GM18511 (cell line): ENCODE measurements around the gene MAP4K3.
"Not testable (repeated sequence)": the region's sequence is repeated elsewhere in the genome, so short reads cannot be mapped to it uniquely, and the experiment has no call there.

Source experiments
- ATAC-seq: cut with Tn5 transposase; IDR thresholded peaks from one replicate; pipeline ENCODE4 v1.9.1; 2021; ENCODE audit warnings: mild to moderate bottlenecking, moderate library complexity; ENCODE audit not compliant: unreplicated experiment

Gene MAP4K3

GRCh38 chr2:39244963-39245625, 192.0 kb downstream of the MAP4K3 start:
- peak; percentile 50 for ATAC-seq

DNA sequence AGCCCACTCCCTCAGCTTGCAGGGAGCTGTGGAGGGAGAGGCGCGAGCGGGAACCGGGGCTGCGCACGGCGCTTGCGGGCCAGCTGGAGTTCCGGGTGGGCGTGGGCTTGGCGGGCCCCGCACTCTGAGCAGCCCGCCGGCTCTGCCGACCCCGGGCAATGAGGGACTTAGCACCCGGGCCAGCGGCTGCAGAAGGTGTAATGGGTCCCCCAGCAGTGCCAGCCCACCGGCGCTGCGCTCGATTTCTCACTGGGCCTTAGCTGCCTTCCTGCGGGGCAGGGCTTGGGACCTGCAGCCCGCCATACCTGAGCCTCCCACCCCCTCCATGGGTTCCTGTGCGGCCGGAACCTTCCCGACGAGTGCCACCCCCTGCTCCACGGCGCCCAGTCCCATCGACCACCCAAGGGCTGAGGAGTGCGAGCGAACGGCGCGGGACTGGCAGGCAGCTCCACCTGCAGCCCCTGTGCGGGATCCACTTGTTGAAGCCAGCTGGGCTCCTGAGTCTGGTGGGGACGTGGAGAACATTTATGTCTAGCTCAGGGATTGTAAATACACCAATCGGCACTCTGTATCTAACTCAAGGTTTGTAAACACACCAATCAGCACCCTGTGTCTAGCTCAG, 192.7 kb downstream of the MAP4K3 start:
- not testable (repeated sequence) for ATAC-seq

DNA sequence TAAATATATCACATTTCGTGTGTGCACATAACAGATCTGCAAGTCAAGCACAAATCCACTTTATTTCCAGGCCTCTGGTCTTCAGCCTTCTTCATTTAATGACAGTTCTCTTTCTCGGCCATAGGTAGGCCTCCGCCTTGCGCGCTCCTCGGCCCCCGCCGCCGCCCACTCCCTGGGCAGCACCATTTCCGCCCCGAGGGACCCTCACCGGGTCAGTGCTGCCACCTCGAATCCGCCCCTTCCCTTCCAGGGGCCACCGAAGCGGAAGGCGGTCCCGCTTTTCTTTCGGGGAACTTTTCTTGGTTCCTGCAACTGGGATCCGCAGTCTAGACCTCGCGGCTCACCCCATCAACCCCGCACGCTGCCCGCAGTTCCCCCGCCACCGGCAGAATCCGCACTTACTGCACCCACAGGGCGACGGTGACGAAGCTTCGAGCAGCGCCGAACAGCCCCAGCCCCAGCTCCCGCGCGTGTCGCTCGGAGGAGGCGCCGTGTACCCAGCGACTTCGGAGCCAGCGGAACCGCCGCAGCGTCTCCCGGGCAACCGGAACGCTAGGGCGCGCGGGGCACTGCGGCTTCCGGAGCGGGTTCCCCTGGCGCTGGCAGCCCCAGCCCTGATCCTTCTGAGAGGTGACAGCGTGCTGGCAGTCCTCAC, 193.5 kb downstream of the MAP4K3 start, which contains the start of gene CDKL4:
CDKL4 (minus strand) TSS at position 502 of the 655 bp plus-strand sequence.
- ATAC-seq, result no peak

- ATAC-seq, result no peak
Measured at GRCh38 chr2:39241588-39241987, 195.5 kb downstream of the MAP4K3 start.

DNA sequence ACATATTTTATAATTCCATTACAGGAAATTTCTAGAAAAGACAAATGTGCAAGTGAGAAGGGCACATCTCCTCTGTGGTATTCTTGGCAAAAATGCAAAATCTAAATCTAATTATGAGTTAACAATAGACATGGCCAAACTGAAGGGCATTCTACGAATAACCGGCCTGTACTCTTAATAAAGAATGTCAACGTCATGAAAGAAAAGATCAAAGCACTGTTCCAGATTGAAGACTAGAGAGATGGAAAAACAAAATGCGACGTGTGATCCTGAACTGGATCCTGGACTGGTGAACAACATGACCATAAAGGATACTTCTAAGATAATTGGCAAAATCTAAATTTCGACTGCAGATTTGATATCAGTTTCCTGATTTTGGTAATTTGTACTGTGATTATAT, 196.3 kb downstream of the MAP4K3 start:
- no peak for ATAC-seq

- ATAC-seq, result no peak
Measured at GRCh38 chr2:39234754-39235153, 202.3 kb downstream of the MAP4K3 start.

- no peak for ATAC-seq
Measured at GRCh38 chr2:39232141-39232540, 204.9 kb downstream of the MAP4K3 start.

GRCh38 chr2:39228413-39229209, 208.5 kb downstream of the MAP4K3 start:
- ATAC-seq, result peak; percentile 35

DNA sequence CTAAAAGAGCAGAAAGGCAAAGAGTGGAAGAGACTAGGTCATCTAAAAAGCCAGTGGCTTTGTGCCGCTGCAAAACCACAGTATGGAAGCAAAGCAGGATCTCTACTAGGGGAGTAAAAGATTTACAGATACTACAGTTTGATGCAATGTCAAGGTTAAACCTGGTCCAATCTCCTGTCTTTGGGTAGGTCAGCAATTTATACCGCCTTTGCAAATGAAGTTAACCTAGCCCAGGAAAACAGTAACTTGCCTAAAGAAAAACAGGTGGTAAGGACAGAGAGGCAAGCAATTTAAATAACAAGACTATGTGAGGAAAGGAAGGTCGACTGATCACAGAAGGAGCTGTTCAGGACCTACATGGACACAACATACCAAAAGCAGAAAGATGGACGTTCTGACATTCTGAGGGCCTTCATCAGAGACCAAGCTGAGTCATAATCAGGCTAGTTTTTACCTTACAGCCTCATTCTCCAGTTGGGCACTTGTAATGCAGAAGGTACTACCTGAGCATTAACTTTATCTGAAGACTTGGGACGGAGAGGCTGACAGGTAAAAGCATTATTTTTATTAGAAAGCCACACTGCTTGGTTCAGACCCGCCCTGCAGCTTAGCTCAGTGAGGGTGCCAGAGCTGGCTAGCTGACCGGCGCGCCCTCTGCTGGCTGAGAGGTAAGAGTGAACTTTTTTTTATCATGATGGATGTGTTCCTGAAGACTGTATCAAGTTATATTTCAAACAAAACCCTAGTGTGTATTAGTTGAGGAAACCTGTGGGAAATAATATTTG, 209.3 kb downstream of the MAP4K3 start:
- peak; percentile 81 for ATAC-seq

- no peak for ATAC-seq
Measured at GRCh38 chr2:39225567-39225966, 211.5 kb downstream of the MAP4K3 start.

DNA sequence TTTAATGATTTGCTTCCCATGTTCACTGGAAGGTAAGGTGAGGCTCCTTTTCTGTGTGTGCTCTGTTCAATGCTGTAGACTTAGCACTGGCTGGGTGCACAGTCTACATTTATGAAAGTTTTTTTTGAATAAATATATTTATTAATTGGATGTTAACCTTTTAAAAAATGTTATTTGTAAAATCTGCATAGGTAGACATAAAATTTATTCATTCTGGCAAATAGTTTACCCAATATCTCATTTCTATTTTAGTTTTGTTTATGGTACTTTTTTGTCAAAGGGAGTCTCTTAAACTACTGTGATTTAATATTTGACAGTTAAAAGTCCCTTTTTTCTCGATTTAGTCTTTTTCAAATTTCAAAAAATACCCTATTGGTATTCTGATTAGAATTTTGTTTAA, 213.2 kb downstream of the MAP4K3 start:
- ATAC-seq, result no peak

DNA sequence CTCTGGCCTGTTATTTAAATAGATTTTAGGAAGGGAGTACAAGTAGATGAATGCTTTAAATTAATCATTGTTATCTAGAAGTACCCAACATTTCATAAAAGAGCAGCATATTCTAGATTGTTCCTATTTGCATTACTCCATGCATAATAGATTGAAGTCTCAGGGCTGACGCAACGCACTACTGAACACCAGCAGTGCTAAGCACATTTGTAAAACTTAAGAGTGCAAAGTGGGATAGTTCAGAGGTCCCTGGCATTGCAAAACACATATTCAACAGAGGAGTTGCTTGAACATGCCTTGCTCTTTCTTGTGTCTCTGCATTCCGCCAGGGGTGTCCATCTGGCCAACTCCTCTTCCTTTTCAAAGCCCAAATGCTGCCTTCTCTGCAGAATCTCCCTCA, 215.6 kb downstream of the MAP4K3 start:
- ATAC-seq, result no peak

DNA sequence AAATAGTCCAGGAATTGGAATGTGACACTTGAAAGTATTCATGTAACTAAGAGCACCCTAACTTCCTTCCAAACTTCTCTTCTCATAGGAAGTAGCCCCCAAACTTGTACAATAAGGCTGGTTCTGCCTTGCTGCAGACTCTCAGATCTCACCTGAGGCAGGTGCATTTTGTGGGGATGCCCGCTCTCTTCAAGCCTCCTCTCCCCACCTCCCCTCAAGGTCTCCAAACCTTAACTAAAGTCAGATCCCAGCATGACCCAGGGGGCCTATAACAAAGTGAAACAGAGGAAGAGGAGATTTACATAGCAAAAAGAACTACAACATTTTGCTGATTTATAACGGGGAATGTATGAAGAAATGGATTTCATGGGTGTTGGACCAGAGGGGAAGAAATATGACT, 216.9 kb downstream of the MAP4K3 start:
- no peak for ATAC-seq

GRCh38 chr2:39218391-39218790, 218.7 kb downstream of the MAP4K3 start:
- ATAC-seq, result no peak

- ATAC-seq, result no peak
Measured at GRCh38 chr2:39217192-39217550, 219.9 kb downstream of the MAP4K3 start.

DNA sequence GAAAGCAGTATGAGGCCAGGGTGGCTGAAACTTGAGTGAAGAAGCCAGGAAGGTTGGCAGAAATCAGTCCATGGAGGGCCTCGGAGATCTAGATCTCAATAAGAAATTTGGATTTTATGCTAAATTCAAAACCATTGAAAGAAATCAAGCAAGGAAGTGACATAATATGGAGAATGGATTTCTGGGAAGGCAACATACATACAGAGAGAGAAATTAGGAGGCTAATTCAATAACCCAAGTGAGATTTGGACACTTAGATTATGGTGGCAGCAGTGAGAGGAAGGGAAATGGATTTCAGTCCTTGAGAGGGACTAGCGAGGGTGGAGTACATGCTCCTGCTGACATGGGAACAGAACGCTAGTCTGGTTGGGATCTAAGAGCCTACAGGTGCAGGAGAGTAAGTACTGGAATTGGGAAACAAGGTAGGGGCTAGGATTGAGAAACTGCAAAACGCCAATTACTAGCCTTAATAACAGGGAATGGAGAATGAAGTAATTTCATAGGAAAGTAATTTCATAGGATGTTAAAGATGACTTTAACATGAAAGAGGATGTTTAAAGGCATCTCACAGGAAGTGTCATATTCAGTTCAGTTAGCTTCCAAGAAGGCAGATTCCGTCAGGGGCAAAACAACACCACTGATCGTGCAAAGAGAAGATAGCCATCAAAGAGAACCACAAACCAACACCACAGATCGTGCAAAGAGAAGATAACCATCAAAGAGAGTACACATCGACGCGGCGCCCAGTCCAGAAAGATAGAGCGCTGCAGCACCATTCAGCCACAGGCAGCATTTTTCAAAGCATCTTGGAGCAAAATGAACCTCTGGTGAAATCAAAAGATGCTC, 220.5 kb downstream of the MAP4K3 start:
- no peak for ATAC-seq

DNA sequence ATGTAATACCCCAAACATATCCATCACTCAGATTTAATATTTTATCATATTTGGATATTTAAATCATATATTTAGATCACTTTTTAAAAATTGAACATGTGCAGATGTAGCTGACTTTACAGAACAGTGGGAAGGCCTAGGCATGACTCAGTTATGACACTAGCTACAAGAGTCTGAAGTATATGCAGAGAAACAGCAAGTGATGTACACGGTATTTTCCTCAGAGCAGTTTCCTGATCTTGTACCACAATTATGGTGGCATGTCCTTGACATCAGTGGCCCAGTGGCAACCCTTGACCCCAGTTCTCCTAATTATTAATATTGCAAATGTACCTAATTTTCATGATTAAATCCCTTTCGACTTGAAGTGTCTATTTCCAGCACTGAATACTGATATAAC, 221.5 kb downstream of the MAP4K3 start:
- ATAC-seq, result no peak

DNA sequence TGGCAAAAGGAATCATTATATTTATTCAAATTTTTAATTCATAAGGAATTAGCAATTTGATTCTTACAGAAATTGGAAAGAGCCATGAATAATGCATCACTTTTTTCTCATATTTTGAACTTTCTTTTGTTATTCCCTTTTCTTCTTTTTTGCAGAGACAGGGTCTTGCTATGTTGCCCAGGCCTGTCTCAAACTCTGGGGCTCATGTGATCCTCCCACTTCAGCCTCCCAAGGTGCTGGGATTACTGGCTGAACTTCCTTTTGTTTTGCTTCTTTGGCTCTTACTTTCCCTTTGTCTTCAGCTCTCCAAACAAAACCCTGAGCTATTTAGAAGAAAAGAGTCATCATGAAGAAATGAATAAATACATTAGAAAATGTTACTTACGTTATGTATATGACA, 224.1 kb downstream of the MAP4K3 start:
- no peak for ATAC-seq

GRCh38 chr2:39210846-39211245, 226.2 kb downstream of the MAP4K3 start:
- no peak for ATAC-seq

GRCh38 chr2:39203382-39203781, 233.7 kb downstream of the MAP4K3 start:
- no peak for ATAC-seq
